Anterior cingulate cortex (tissue), 58 donors: ENCODE measurements around the gene RUNX1.

Experiments used
- DNase-seq, 58 donors: peaks; one replicate each; lab custom pipeline; 2025; lab: John Stamatoyannopoulos, UW

The RUNX1 gene

DNA sequence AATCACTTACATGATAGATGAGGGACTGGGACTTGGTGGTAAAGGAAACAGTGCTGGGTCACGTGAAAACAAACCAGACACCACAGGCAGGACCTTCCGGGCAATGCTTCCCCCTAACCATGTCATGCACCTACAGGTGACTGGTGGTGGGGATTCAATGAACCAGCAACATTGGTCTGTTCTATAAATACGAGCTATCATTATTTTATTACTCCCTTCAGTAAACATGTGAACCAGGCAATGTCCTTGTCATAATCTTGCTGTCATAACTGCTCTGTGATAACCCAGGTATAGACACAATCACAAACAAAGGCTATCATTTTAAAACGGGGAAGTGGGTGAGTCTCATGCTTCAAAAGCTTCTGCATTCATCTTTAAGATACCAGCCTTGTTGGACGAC, 226.9 kb downstream of the RUNX1 start:
- no peak for DNase-seq

DNA sequence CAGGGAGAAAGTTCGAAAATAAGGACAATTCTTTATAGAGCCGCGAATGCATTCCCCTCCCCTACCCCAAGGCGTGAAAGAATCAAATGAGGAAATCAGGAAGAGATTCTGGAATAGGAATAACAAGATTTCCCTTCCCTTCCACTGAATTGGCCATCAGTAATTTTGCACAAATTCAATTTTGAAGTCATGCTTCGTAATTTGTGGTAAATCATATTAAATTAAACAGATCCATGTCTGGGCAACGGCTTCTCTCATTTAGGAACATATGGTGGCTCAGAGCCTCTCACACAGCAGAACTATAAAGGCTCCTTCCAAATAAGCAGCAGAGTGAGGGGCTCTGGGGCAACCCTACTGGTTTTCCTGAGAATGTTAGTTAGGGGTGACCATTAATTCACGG, 227.4 kb downstream of the RUNX1 start:
- no peak for DNase-seq

- DNase-seq, result no peak
Observed at GRCh38 chr21:34820051-34820450, 229.1 kb downstream of the RUNX1 start.

- no peak for DNase-seq
Observed at GRCh38 chr21:34819357-34819999, 229.6 kb downstream of the RUNX1 start.

GRCh38 chr21:34818662-34819158, 230.4 kb downstream of the RUNX1 start:
- DNase-seq, result no peak

- DNase-seq, result no peak
Observed at GRCh38 chr21:34817821-34818661, 231.1 kb downstream of the RUNX1 start.

GRCh38 chr21:34815831-34816705, 233.0 kb downstream of the RUNX1 start:
- no peak for DNase-seq

- DNase-seq, result no peak
Observed at GRCh38 chr21:34814529-34814951, 234.6 kb downstream of the RUNX1 start.

GRCh38 chr21:34813266-34813894, 235.7 kb downstream of the RUNX1 start:
- no peak for DNase-seq

DNA sequence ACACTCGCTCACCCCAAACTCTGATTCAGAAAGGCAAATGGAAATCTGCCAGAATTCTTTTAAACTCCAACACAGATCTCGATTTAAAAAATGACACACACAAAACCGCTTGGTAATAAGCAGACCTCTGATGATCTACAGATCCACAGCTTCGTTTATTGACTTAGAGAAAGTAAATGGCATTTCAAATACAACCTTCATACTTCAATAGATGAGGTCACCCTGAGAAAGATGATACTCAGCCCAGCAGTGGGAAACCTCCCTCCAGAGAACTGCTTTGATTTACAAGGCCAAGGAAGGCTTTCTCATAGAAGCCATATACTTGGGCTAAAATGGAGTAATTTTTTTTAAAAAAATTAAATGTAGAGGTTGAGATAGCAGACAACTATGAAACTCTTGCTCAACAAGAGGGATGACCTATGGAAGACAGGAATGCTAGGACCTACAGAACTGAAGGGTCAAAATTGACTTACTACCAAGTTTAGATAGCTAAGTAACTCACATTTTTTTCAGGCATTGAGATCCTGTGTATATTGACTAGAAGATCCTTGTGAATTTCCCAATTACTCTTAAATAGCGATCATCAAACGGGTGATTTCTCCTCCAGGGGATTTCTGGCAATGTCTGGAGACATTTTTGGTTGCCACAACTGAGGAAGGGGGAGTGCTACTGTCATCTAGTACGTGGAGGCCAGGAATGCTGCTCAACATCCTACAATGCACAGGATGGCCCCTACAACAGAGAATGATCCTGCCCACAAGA, 236.4 kb downstream of the RUNX1 start:
- no peak for DNase-seq

DNA sequence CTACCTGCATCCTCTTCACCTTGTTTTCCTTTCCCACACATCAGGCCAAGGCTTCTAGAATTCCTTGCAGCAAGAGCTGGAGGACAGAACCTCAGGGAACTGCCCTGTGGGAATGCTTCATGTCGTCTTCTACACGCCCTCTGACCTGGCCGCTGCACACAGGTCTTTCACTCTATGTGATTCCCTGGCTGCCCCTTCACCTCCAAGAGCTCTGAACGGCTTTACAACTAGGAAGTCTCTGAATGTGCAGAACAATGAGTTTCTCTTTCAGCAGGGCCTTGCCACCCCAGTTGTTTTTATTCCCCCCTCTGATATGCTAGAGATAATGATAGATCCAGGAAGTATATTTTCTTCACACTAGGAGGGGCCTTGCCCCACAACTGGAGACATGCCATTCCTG, 237.7 kb downstream of the RUNX1 start:
- no peak for DNase-seq

- DNase-seq, result no peak
Observed at GRCh38 chr21:34810786-34811185, 238.3 kb downstream of the RUNX1 start.

GRCh38 chr21:34809822-34810221, 239.3 kb downstream of the RUNX1 start:
- no peak for DNase-seq

DNA sequence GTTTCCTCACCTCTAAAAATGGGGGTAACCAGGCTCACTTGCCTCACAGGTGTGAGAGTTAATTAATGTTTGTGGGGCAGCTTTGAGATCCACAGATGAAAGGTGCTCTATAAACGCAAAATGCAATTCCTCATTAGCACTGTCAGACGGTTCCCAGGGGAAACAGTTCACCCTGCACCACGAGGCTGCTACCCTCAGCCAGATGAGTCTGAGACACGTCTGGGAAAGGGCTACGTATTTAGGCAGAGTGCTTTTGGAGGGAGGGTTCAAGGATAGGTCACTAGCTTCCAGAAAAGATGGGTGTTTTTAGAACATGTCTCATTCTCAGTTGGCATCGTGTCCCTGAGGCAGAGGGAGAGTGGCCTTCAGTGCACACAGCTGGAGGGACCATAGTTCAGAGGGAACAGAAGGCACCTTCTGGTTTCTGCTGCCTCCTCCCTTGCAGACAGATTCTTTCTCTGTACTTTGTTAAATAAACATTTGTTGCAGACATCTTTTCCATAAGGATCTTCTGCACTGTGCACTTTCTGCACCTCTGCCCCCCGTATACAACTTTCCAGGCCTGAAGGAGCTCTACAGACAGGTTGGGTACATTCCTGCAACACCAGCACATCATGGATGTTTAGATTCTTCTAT, 240.4 kb downstream of the RUNX1 start:
- no peak for DNase-seq

DNA sequence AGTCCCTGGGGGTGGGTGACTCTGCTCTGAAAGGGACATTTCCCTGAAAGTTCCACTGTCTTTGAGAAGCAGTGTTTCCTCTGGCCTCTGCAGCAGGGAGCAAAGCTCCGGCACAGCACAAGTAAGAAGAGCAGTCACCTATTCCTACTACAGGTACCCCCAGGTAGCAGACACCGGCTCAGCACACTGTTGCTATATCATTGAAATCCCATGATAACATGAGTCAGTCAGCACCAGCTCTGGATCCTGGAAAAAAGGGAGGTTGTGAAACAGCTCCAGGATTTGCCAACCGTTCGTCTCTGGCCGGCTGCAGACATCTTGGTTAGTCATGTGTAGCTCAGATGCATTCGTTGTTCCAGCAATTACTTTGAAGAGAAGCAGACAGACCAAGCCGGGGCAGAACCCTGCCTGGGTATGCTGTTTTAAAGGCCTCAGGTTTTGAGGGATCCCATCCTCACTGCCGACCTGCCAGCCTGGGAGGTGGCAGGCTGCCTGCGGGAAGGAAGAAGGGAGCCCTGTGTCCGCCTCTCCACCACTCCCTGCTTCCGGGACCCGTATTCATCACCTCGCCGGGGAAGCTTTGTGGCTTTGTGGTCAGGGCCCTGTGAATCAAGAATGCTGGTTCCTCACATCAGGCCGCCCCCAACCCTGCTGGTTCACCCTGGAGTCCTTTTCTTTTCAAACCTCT, 241.1 kb downstream of the RUNX1 start:
- no peak for DNase-seq

GRCh38 chr21:34807146-34807880, 241.8 kb downstream of the RUNX1 start:
- no peak for DNase-seq

- DNase-seq, result no peak
Observed at GRCh38 chr21:34806423-34806822, 242.7 kb downstream of the RUNX1 start.

DNA sequence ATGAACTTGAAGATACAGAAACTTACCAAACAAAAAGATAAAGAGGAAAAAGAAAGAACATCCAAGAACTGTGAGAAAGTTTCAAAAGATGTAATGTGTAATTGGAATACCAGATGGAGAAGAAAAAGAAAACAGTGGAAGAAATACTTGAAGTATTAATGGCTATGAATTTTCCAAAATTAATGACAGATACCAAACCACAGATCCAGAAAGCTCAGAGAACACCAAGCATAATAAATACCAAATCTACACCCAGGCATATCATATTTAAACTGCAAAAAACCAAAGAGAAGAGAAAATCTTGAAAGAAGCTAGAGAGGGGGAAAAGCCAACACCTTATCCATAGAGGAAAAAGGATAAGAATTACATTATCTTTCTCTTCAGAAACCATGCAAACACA, 243.9 kb downstream of the RUNX1 start:
- DNase-seq, result no peak
